Measurements from ENCODE around the gene AGAP1.

AGAP1 gene

DNA sequence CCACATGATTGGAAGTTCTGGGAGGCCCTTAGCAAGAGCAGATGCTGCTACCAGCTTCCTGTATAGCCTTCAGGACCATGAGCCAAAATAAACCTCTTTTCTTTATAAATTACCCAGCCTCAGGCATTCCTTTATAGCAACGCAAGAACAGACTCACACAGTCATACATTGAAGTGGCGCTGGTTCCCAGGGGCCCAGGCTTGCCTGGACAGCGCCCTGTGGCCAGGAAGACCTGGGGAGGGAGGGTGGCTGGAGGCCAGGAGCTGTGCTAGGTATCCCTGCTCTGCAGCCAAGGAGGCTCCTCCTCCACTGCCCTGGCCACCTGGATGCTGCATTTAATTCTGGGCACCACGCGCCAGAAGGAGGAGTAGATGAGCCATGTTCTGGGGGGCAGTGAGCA, 98.1 kb downstream of the AGAP1 start:
- no peak for ATAC-seq (replicated peaks; ENCODE audit: extremely low read depth, poor library complexity, severe bottlenecking)
- Mint-ChIP-seq H3K4me1 (no peaks in the 10 kb centered on the region), H3K9me3 (no peaks in the 10 kb centered on the region), H3K4me3 (no peak overlapping the region), H3K27me3 (no peaks in the 10 kb centered on the region), H3K36me3 (ENCODE audit: insufficient read depth) (no peaks in the 10 kb centered on the region), H3K27ac (ENCODE audit: low read depth) (no peak overlapping the region)
- DNase-seq (ENCODE audit: low spot score in 2 of 2) = no peak

DNA sequence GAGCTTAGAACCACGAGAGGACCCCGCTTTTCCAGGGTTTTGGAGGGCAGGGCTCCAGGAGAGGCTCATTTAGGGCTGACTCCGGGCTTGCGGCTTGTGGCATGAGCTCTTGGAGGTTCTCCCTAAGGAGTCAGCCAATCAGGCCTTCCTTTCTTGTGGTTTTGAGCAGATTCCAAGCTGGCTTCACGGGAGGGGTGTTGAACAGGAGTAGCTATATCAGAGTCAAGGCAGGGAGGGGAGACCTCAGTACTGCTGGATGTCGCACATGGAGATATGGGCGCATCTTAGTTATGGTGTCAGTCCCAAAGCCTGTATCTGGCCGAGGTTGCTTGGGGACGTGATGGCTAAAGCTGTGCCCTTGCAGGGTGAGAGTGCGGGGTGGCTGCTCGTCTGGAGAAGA, 98.6 kb downstream of the AGAP1 start:
- H3K9me3 Mint-ChIP-seq = no peaks in the 10 kb centered on the region
- DNase-seq (ENCODE audit: low spot score in 2 of 2) (no peak), ATAC-seq (replicated peaks; ENCODE audit: extremely low read depth, poor library complexity, severe bottlenecking) (no peak)
- H3K36me3 Mint-ChIP-seq (ENCODE audit: insufficient read depth) = peaks cover 1% of the 10 kb centered on the region
- no peaks in the 10 kb centered on the region for H3K27me3 Mint-ChIP-seq
- no peak overlapping the region for H3K4me3 Mint-ChIP-seq
- no peaks in the 10 kb centered on the region for H3K4me1 Mint-ChIP-seq
- no peak overlapping the region for H3K27ac Mint-ChIP-seq (ENCODE audit: low read depth)

DNA sequence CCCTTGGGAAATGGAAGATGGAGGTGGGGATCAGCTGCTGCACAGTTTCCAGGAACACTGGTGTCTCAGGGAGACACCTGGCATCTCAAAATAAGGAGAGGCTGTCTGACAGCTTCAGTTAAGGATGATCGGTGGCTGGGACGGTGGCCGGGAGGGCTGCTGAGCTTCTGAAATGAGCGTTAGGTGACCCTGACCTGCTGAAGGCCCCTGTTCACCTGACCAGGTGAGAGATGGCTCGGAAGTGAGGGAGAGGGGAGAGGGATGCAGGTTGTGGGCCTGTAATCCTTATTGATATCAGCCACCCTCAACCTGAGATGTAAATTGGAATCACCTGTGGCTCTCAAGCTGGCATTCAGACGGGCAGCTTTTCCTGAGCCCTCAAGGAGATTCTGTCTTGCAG, 99.0 kb downstream of the AGAP1 start:
- H3K4me1 Mint-ChIP-seq = no peaks in the 10 kb centered on the region
- H3K4me3 Mint-ChIP-seq = no peak overlapping the region
- H3K27me3 Mint-ChIP-seq = no peaks in the 10 kb centered on the region
- H3K27ac Mint-ChIP-seq (ENCODE audit: low read depth) = no peak overlapping the region
- no peaks in the 10 kb centered on the region for H3K9me3 Mint-ChIP-seq
- peaks cover 1% of the 10 kb centered on the region for H3K36me3 Mint-ChIP-seq (ENCODE audit: insufficient read depth)
- no peak for DNase-seq (ENCODE audit: low spot score in 2 of 2)
- ATAC-seq (replicated peaks; ENCODE audit: extremely low read depth, poor library complexity, severe bottlenecking) = no peak

DNA sequence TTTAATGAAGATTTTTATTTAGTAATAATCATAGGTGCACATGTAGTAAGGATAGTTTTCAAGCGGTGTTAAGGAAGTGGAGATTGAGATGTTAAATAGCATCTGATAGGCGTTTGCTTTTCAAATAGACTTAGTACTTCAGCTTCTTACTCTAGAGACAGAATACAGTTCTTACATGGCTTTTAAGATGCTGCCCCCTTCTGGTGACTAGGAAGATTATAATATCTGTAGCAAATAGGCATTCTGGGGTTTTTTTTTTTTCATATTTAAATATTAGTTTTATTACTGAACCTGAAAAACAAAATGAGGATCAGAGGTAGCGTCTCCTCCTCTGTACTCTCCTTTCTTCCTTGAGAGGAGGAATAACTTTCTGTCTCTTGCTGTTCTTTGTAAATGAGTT, 100.2 kb downstream of the AGAP1 start:
- DNase-seq (ENCODE audit: low spot score in 2 of 2) (no peak), ATAC-seq (replicated peaks; ENCODE audit: extremely low read depth, poor library complexity, severe bottlenecking) (no peak)
- no peak overlapping the region for H3K27ac Mint-ChIP-seq (ENCODE audit: low read depth)
- H3K4me1 Mint-ChIP-seq = no peaks in the 10 kb centered on the region
- H3K4me3 Mint-ChIP-seq = no peak overlapping the region
- H3K36me3 Mint-ChIP-seq (ENCODE audit: insufficient read depth) = peaks cover 1% of the 10 kb centered on the region
- H3K9me3 Mint-ChIP-seq = no peaks in the 10 kb centered on the region
- H3K27me3 Mint-ChIP-seq = no peaks in the 10 kb centered on the region

DNA sequence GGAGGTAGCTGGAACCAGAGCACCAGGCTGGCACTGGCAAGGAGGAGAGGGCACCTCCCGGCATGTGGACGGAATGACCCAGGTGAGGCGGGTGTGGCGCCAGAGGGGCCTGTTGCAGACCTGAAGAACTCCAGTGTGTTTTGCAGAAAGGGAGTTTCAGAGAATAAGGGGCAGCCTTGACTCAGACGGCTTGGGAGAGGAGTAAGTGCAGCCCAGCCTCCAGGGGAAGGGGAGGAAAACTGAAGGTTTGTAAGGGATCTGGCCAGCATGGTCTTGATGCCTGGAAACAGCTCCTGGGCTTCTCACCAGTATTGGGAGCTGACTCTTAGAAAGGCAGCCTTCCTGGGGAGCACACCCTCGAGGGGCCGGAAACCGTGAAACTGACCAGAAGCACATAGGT, 101.1 kb downstream of the AGAP1 start:
- Mint-ChIP-seq H3K36me3 (ENCODE audit: insufficient read depth) (peaks cover 1% of the 10 kb centered on the region), H3K9me3 (no peaks in the 10 kb centered on the region), H3K27ac (ENCODE audit: low read depth) (no peak overlapping the region), H3K27me3 (no peaks in the 10 kb centered on the region), H3K4me3 (no peak overlapping the region), H3K4me1 (no peaks in the 10 kb centered on the region)
- no peak for ATAC-seq (replicated peaks; ENCODE audit: extremely low read depth, poor library complexity, severe bottlenecking)
- DNase-seq (ENCODE audit: low spot score in 2 of 2) = no peak

DNA sequence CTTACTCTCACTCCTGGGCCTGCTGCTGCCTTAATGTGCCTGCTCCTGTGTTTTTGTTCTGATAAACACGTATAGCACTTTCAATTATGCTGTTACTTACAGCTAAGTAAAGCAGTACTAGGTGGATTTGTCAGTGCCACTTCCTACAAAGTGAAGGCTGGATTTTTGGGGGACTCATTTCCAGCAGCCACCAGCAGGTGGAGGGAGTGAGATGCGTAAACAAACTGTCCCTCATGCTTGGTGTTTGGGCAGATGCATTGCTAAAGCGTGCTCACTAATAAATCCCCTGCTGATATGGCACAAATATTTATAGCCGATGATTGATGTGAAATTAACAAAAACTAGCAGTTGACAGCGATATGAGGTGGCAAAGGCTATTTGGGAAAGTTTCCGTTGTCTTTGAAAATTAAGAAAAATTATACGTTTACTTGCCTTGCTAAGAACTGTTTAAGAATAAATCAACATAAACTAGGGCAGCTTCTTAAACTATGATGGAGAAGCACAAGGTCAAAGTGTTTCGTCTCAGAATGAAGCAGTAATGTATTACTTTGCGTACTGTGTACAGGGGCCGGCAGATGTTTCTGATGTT, 101.7 kb downstream of the AGAP1 start:
- Mint-ChIP-seq H3K4me3 (no peak overlapping the region), H3K36me3 (ENCODE audit: insufficient read depth) (peaks cover 1% of the 10 kb centered on the region), H3K27ac (ENCODE audit: low read depth) (no peak overlapping the region), H3K27me3 (no peaks in the 10 kb centered on the region), H3K9me3 (no peaks in the 10 kb centered on the region), H3K4me1 (no peaks in the 10 kb centered on the region)
- peak; percentile 30 to 31 for DNase-seq (ENCODE audit: low spot score in 2 of 2)
- no peak for ATAC-seq (replicated peaks; ENCODE audit: extremely low read depth, poor library complexity, severe bottlenecking)

DNA sequence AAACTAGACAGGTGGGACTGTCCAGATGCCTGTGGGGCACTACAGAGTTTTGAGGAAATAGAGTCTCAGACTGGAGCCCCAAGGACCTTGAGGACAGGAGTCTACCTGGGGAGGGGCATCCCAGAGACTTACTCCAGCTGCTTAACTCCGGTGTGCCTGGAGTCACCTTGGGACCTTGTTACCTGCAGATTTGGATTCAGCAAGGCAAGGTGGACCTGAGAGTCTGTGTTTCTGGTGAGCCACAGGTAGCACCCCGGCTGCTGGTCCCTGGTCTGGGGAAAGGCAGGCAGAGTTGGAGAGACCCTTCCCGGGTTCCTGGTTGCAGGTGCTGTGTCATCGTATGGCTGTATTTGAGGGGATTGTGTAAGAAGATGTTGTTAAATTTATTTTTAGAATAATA, 102.4 kb downstream of the AGAP1 start:
- H3K9me3 Mint-ChIP-seq = no peaks in the 10 kb centered on the region
- no peak overlapping the region for H3K4me3 Mint-ChIP-seq
- H3K36me3 Mint-ChIP-seq (ENCODE audit: insufficient read depth) = peaks cover 1% of the 10 kb centered on the region
- no peaks in the 10 kb centered on the region for H3K4me1 Mint-ChIP-seq
- no peak overlapping the region for H3K27ac Mint-ChIP-seq (ENCODE audit: low read depth)
- DNase-seq (ENCODE audit: low spot score in 2 of 2) (no peak), ATAC-seq (replicated peaks; ENCODE audit: extremely low read depth, poor library complexity, severe bottlenecking) (no peak)
- H3K27me3 Mint-ChIP-seq = no peaks in the 10 kb centered on the region

DNA sequence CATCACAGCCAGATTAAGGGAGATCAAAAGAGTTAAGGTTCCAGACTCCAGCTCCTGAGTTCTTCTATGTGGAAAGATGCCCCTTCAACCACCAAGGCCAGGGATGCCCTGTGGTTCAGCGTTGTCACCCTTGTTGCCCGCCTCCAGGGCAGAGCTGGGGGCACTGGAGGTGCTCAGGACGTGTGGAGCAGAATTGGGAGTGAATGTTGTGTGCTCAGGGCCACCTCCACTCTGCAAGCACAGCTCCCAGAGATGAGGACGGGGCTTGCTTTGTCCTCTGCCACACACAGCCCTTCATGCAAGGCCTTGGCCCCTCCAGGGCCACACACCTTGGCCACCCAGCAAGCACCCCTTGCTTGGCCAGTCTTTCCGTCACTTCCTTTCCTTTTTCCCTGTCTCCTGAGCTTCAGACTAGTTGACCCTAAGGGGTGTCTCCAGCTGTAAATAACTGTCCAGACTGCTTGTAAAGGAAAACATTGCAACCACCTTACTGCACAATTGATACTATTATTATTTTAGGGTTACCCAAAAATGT, 103.3 kb downstream of the AGAP1 start:
- ATAC-seq (replicated peaks; ENCODE audit: extremely low read depth, poor library complexity, severe bottlenecking) (no peak), DNase-seq (ENCODE audit: low spot score in 2 of 2) (no peak)
- peaks cover 1% of the 10 kb centered on the region for H3K36me3 Mint-ChIP-seq (ENCODE audit: insufficient read depth)
- no peaks in the 10 kb centered on the region for H3K27me3 Mint-ChIP-seq
- no peak overlapping the region for H3K27ac Mint-ChIP-seq (ENCODE audit: low read depth)
- no peaks in the 10 kb centered on the region for H3K4me1 Mint-ChIP-seq
- H3K9me3 Mint-ChIP-seq = no peaks in the 10 kb centered on the region
- H3K4me3 Mint-ChIP-seq = no peak overlapping the region

DNA sequence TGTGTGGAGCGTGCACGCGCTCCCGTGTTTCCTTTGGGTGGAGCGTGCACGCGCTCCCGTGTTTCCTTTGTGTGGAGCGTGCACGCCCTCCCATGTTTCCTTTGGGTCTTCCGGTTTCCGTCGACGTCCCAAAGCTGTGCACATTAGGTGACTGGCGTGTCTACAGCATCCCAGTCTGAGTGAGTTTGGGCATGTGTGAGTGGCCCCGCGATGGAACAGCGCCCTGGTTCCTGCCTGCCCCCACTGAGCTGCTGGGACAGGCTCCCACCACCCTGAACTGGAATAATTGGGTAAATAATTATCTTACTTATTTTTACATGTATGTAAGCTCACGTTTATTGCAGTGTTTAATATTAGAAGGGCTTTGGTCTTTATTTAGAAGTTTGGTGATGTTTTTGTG, 104.2 kb downstream of the AGAP1 start:
- Mint-ChIP-seq H3K4me3 (no peak overlapping the region), H3K27ac (ENCODE audit: low read depth) (no peak overlapping the region), H3K9me3 (no peaks in the 10 kb centered on the region), H3K36me3 (ENCODE audit: insufficient read depth) (peaks cover 1% of the 10 kb centered on the region), H3K4me1 (no peaks in the 10 kb centered on the region), H3K27me3 (peaks cover 5% of the 10 kb centered on the region)
- ATAC-seq (replicated peaks; ENCODE audit: extremely low read depth, poor library complexity, severe bottlenecking) (no peak), DNase-seq (ENCODE audit: low spot score in 2 of 2) (no peak)

DNA sequence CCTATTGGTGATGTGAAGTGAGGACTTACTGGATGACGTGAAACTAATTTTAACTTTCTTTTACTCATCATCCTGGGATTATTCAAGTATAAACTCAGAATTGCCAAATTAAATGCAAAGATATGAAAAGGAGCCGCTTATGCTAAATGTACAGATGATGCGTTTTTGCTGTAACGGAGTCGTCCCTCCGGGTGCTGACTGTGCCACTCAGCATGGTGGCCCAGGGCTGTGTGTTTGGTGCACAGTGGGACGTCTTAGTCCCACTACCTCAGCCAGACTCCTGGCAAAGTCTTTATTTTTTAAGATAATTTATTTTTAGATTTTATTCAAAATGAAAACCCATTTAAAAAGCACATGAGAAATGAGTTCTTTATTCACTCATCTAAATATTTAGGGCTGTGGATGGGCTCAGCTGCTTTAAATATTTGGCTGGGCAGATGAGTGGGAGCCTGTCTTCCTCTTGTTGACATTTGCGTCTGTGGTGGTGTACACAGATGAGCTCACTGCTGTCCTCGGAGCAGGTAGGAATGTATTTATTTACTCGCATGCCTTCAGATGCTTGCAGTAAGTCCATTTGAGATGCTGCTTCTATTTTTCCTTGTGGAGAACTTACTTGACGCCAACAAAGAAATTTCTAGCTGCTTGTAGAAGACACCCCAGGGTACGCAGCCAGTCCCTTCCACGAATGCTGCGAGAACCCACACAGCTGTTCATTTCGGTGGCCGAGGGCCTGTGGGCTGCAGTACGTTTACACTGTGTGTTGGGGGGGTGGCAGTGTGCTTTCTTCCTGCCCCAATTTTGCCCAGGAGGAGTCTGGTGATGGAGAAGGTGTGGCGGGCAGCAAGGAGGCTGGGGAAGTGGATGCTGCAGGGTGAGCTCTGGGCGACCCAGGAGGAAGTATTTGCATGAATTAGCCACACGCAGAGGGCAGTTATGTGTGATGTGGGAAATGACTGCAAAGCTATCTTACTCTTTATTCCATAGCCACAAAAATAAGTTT, 105.0 kb downstream of the AGAP1 start:
- DNase-seq (ENCODE audit: low spot score in 2 of 2) (no peak), ATAC-seq (replicated peaks; ENCODE audit: extremely low read depth, poor library complexity, severe bottlenecking) (no peak)
- Mint-ChIP-seq H3K9me3 (no peaks in the 10 kb centered on the region), H3K4me3 (no peak overlapping the region), H3K36me3 (ENCODE audit: insufficient read depth) (peaks cover 4% of the 10 kb centered on the region), H3K4me1 (no peaks in the 10 kb centered on the region), H3K27me3 (peaks cover 7% of the 10 kb centered on the region), H3K27ac (ENCODE audit: low read depth) (no peak overlapping the region)

DNA sequence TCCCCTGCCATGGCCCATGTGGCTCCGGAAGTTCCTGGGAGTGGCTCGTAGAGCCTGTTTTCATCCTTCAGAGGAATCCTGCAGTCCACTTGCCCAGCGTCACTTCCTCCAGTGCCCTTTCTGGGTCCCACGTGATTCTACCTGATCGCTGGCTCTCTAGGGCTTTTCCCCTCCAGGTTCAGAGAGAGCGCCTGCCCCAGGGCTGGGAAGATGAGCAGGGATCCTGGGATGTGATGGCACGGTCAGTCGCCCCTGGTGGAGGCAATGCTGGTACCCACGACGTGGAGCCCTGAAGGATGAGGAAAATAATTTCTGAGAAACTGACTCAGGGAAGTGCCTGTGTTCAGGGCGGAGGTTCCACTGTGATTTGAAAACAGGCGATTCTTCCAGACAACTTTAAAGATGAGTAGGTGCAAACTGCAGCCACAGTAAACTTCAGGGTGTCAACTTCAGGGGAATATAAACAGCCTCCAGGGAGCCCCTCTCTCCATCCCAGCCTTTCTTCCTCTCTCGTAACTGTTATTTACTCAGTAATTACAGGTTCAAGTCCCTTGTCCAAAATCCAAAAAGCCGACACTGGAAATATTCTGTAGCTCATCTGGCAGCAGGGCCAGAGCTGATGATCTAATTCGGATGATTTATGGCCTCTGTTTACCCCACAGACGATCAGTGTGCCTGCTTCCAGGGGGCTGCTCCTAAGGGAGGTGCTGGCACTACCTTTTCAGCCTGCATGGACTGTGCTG, 105.9 kb downstream of the AGAP1 start:
- peaks cover 4% of the 10 kb centered on the region for H3K36me3 Mint-ChIP-seq (ENCODE audit: insufficient read depth)
- DNase-seq (ENCODE audit: low spot score in 2 of 2) (no peak), ATAC-seq (replicated peaks; ENCODE audit: extremely low read depth, poor library complexity, severe bottlenecking) (no peak)
- H3K9me3 Mint-ChIP-seq = no peaks in the 10 kb centered on the region
- H3K4me1 Mint-ChIP-seq = no peaks in the 10 kb centered on the region
- peaks cover 7% of the 10 kb centered on the region for H3K27me3 Mint-ChIP-seq
- H3K4me3 Mint-ChIP-seq = no peak overlapping the region
- no peak overlapping the region for H3K27ac Mint-ChIP-seq (ENCODE audit: low read depth)

DNA sequence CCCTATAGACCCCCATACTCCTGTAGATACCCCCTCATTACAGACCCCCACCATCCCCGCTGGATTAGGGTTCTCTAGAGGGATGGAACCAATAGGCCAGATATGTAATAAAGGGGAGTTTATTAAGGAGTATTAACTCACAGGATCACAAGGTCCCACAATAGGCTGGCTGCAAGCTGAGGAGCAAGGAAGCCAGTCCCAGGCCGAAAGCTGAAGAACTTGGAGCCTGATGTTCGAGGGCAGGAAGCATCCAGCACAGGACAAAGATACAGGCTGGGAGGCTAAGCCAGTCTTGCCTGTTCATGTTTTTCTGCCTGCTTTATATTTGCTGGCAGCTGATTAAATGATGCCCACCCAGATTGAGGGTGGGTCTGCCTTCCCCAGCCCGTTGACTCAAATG, 106.6 kb downstream of the AGAP1 start:
- no peak overlapping the region for H3K27ac Mint-ChIP-seq (ENCODE audit: low read depth)
- no peaks in the 10 kb centered on the region for H3K9me3 Mint-ChIP-seq

More for the DNA sequence above, 106.6 kb downstream of the AGAP1 start:
- no peak for DNase-seq (ENCODE audit: low spot score in 2 of 2)
- Mint-ChIP-seq H3K4me3 (no peak overlapping the region), H3K4me1 (peaks cover 3% of the 10 kb centered on the region), H3K27me3 (peaks cover 7% of the 10 kb centered on the region), H3K36me3 (ENCODE audit: insufficient read depth) (peaks cover 4% of the 10 kb centered on the region)
- no peak for ATAC-seq (replicated peaks; ENCODE audit: extremely low read depth, poor library complexity, severe bottlenecking)
